NB4 (cell line): ENCODE measurements around the gene UTS2B.

Experiments
- DNase-seq: peaks from one replicate; pipeline ENCODE4 v3.0.0; 2010; ENCODE audit warnings: low read depth
- H3K4me3 ChIP-seq: one replicate; pipeline ENCODE4 v1.5.1; 2011; ENCODE audit warnings: mild to moderate bottlenecking, low read depth, low read length, moderate library complexity
- MYC ChIP-seq: IDR thresholded peaks from 2 replicates; pipeline ENCODE4 v1.6.1; 2011; ENCODE audit warnings: low read depth, low read length
- POLR2A ChIP-seq: IDR thresholded peaks from 2 replicates; pipeline ENCODE4 v1.6.1; 2011; ENCODE audit warnings: mild to moderate bottlenecking; ENCODE audit not compliant: insufficient read length; ENCODE audit errors: extremely low read depth
- TF ChIP-seq, protein P1 (sequence below): IDR thresholded peaks from 2 replicates; pipeline ENCODE4 v1.6.1; 2011; ENCODE audit warnings: low read depth, low read length
- TF ChIP-seq, protein P2 (sequence below): IDR thresholded peaks from one replicate; pipeline ENCODE4 v1.5.1; 2012; ENCODE audit warnings: low read depth, low read length

The UTS2B gene

DNA sequence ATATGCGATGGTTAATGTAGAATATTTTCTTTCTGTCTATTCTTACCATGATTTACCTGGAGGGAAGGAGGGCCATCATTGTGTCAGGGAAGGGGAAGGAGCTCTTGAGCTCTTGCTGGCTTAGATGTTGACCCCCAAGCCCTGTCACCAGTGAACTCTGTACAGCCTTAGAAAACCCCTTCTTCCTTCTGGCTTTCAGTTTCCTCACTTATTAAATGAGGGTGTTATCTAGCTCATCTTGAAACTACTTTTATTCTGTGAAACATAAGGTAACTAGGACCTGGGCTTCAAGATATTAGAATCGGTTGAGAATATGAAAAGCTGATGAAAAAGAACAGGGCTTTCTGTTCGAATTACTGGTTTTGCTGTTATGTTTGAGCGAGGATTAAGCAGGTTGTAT is 25.1 kb upstream of the UTS2B start:
- TF ChIP-seq, protein P1, sequence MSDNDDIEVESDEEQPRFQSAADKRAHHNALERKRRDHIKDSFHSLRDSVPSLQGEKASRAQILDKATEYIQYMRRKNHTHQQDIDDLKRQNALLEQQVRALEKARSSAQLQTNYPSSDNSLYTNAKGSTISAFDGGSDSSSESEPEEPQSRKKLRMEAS, result no peak
- TF ChIP-seq POLR2A (no peak), MYC (no peak)
- TF ChIP-seq, protein P2, sequence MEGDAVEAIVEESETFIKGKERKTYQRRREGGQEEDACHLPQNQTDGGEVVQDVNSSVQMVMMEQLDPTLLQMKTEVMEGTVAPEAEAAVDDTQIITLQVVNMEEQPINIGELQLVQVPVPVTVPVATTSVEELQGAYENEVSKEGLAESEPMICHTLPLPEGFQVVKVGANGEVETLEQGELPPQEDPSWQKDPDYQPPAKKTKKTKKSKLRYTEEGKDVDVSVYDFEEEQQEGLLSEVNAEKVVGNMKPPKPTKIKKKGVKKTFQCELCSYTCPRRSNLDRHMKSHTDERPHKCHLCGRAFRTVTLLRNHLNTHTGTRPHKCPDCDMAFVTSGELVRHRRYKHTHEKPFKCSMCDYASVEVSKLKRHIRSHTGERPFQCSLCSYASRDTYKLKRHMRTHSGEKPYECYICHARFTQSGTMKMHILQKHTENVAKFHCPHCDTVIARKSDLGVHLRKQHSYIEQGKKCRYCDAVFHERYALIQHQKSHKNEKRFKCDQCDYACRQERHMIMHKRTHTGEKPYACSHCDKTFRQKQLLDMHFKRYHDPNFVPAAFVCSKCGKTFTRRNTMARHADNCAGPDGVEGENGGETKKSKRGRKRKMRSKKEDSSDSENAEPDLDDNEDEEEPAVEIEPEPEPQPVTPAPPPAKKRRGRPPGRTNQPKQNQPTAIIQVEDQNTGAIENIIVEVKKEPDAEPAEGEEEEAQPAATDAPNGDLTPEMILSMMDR, result no peak
- H3K4me3 ChIP-seq, result no peak overlapping the region
- no peak for DNase-seq

DNA sequence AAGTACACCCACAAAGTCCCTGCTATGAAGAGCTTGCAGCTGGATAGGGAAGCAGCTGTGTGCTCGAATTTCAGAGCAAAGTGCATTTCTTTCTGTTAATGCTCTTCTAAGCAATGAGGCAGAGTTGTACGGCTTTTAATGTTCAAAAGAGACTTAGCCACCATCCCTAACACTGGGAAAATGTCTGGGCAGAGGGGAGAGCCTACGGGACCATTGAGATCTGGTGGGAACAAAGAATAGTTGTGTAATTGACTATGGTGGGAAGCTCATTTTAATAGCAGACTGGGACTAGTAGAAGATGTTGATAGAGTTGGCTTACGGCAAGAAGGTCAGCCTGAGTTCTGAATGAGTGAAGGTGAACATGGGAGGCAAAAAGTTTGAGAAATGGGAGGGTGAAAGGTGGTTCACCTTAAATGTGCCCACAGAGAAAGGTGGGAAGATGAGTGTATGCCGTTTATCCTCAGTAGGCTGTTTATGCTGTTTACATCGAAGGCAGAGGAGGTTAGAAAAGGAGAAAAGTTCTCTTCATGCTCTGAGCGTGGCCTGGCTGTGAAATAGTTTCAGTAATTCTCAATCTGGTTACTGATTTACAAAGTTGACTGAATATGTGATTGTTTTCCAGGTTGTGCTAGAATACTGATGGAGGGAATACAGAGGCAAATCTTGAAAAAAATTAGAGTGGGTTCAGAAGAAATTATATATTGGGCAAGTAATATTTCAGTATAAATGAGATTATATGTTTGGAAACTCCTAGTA is 22.9 kb upstream of the UTS2B start:
- no peak overlapping the region for H3K4me3 ChIP-seq

DNA sequence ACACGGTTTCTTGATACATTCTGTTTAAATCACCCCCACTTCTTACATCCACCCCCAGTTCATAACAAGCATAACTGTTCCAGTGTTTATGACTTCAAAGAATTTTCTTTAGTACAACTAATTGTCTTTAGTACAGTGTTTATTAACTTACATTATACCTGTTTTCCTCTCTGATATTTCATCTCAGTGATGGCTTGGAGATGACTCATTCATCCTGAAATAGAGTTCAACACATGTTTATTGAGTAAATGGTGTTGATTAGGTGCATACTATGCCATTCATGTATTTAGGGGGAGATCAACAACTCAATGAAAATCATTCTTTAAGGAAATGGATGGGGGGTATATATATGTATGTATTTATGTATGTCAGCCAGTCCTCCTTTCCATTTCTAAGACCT is 21.7 kb upstream of the UTS2B start:
- no peak for TF ChIP-seq MYC
- TF ChIP-seq, protein P2, result no peak
- TF ChIP-seq, protein P1, result no peak
- no peak for DNase-seq

More for the DNA sequence above, 22.9 kb upstream of the UTS2B start:
- TF ChIP-seq, protein P2, result no peak
- TF ChIP-seq POLR2A (no peak), MYC (no peak)
- TF ChIP-seq, protein P1, result no peak
- no peak for DNase-seq

DNA sequence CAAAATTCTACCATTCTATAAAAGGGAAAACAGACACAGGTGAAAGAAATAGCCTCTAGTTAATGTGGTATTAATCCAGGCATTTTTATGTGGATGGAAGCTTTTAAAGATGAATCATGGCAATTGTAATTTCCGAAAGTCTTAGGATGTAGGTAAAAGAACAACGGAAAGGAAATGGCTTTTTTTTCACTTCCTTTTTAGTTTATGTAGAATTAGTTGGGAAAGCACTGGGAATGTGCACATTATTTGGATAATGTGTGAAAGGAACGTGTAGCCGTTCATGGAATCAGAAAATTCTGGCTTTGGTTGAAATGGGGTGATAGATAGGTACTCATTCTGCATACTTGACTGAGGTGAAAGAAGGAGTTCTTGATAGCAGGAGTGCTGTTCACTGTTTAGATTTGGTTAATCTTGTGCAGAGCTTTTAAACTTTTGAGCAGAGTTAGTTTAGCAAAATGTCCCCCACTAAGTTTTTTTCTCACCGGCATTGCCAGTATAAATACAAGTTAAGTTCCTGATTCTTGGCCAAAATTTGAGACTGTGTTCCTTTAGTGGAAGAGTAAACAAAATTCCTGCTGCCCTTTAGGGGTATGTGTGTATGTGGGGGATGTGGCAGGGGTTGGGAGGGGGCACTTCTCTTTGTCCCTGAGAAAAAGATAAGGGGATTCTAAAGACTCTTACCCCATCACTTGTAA is 20.2 kb upstream of the UTS2B start:
- no peak overlapping the region for H3K4me3 ChIP-seq
- no peak for DNase-seq
- TF ChIP-seq MYC (no peak), POLR2A (no peak)
- TF ChIP-seq, protein P1, result no peak
- TF ChIP-seq, protein P2, result no peak

More for the DNA sequence above, 21.7 kb upstream of the UTS2B start:
- H3K4me3 ChIP-seq, result no peak overlapping the region

DNA sequence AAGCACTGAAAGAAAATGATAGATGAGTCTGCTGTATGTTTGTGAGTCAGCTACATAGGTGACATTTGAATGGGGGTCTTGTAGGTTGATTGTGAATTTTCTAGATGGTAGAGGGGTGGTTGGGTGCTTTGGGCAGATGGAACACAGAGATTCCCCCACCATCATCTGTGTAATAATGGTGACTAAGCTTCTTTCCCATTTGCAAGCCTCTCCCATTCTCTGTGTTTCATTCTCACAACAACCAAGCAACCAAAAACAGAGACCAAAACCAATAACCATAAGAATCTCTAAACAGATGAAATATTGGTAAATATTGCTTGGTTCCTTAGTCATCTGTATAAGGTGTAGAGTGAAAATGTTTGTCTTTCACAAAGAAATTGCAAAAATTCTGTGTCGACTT is 17.8 kb upstream of the UTS2B start:
- TF ChIP-seq POLR2A (no peak), MYC (no peak)
- TF ChIP-seq, protein P2, result no peak
- TF ChIP-seq, protein P1, result no peak
- H3K4me3 ChIP-seq, result no peak overlapping the region
- DNase-seq, result no peak
